ENCODE results near the gene SRRM2.

DNA sequence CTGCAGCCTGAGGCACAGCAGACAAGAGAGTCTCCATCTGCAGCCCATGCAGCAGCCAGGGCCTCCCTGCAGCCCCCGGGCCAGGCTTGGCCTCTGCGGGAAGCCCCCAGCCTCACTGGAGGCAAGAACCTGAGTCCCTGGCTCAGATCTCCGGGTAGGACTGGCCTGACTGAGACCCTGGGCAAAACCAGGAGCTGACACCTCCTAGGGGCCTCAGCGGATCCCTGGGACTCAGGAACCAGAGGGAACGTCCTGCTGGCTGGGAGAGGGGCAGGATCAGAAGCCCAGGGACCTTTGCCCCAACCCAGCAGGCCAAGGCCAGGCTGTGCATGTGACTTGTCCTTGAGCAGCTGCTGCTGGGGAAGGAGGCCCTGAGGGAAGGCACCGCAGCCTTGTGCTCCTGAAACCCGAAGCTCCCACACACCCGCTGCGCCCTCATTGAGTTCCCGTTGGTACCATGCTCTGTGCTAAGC lies 62.9 kb downstream of the SRRM2 start:
- TF ChIP-seq, protein P1, sequence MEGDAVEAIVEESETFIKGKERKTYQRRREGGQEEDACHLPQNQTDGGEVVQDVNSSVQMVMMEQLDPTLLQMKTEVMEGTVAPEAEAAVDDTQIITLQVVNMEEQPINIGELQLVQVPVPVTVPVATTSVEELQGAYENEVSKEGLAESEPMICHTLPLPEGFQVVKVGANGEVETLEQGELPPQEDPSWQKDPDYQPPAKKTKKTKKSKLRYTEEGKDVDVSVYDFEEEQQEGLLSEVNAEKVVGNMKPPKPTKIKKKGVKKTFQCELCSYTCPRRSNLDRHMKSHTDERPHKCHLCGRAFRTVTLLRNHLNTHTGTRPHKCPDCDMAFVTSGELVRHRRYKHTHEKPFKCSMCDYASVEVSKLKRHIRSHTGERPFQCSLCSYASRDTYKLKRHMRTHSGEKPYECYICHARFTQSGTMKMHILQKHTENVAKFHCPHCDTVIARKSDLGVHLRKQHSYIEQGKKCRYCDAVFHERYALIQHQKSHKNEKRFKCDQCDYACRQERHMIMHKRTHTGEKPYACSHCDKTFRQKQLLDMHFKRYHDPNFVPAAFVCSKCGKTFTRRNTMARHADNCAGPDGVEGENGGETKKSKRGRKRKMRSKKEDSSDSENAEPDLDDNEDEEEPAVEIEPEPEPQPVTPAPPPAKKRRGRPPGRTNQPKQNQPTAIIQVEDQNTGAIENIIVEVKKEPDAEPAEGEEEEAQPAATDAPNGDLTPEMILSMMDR (conservative IDR thresholded peaks at IDR 0.05; ENCODE audit: low read length) = no peak
- TF ChIP-seq EZH2phosphoT487 (IDR thresholded peaks at IDR 0.05; ENCODE audit: borderline replicate concordance) = no peak
